ENCODE data around the gene RBM8A. TPM values are rescaled to one million over a fixed set of nuclear protein-coding genes. Genes with fewer than 3 reads are reported as not detected.

The RBM8A gene
- total RNA-seq, 1 donor from 2014 or later: 93.8 TPM

DNA sequence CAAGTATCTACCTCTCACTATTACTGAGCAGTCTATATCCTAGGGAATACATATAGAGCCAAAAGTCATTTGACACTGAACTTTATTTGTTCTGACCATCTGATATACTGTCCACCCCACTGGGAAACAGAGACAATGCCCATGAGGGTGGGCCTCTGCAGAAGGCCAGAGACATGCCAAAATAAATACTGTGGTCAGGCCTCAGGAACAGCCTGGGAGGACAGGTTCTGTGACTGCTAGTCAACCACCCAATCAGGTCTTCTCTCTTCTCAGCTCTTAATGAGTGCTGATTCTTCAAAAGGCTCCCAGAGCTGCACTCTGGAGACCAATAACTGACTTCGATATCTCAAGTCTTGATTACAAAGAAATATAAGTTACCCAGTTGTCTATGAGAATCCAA is 36.1 kb downstream of the RBM8A start:
- peak; percentile 20 for ATAC-seq
- DNase-seq (ENCODE audit: low spot score): no peak
- intact Hi-C loops (cut with DNase I): no loop called here

GRCh38 chr1:145889722-145890121 is 37.6 kb downstream of the RBM8A start:
- DNase-seq (ENCODE audit: low spot score) (no peak), ATAC-seq (no peak)
- intact Hi-C loops (cut with DNase I): no loop called here

DNA sequence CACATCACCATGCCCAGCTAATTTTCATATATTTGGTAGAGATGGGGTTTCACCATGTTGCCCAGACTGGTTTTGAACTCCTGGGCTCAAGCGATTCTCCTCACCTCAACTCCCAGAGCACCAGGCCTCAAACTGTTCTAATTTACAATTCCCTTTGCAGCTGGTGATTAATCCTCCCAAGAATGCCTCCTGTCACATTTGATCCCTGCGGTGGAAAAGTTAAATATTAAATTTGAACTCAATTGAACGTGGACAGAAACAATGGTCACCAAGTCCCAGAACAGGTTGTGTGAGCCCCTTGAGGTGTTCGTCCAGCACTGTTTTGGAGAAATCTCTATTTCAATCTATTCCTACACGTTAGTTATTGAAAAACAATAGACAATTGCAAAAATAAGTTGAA is 39.7 kb downstream of the RBM8A start:
- no peak for ATAC-seq
- intact Hi-C loops (cut with DNase I): no loop called here

GRCh38 chr1:145886816-145887215 is 40.5 kb downstream of the RBM8A start:
- no peak for DNase-seq (ENCODE audit: low spot score)
- ATAC-seq: no peak
- intact Hi-C loops (cut with DNase I): no loop called here

More for the DNA sequence above, 39.7 kb downstream of the RBM8A start:
- no peak for DNase-seq (ENCODE audit: low spot score)

- intact Hi-C loops (cut with DNase I): no loop called here
- no peak for DNase-seq (ENCODE audit: low spot score)
- peak; percentile 43 for ATAC-seq
These were observed 40.9 kb downstream of the RBM8A start for GRCh38 chr1:145886390-145886789.

DNA sequence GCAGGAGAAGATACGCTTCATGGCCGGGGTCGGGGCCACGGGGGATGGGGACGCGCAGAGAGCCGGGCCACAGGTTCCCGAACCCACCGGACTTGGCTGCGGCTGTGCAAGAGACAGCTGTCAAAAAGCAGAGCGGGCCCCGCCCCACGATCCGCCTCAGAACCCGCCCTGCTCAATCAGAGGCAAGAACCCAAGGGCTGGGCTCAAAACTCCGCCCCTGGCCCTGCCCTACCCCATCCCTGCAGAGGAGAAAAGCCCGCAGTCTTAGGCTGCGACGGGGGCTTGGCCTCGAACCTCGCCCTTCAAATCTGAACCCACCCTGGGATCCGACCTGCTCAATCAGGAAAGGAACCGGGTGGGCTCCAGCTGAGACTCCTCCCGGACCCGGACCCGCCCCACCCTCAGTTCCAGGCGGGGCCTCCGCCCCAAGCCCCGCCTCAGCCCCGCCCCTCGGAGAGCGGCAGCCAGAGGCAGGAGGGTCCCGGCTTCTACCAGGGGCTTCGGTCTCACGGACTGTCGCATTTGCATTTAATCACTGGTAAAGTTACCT is 41.5 kb downstream of the RBM8A start, which contains the start of gene ANKRD35:
TSS of gene ANKRD35 (minus strand) at position 129 of the 550 bp plus-strand sequence. CDS start at position 21, 108 bp downstream.
- intact Hi-C loops (cut with DNase I): no loop called here
- peak; percentile 95 for ATAC-seq
- DNase-seq (ENCODE audit: low spot score): peak; percentile 91

DNA sequence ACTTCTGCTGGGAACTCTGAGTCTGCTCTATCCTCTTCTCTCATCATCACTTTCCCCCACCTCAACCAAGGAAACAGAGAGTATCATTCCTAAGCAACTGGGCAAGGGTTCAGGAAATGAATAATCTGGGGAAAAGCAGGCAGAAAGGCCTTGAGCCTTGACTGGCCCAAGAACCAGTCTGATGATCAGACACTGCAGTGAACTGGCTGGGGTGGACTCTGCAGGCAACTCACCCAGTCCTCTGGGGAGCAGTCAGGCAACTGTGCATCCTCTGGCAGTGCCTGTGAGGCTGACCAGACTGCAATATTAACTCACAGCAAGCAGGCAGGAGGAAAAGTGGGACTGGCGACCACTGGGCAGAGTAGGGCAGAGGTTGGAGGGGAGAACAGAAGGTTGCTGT is 42.6 kb downstream of the RBM8A start:
- intact Hi-C loops (cut with DNase I): no loop called here
- ATAC-seq: no peak
- DNase-seq (ENCODE audit: low spot score): no peak

- ATAC-seq (no peak), DNase-seq (ENCODE audit: low spot score) (no peak)
- intact Hi-C loops (cut with DNase I): no loop called here
These were observed 47.5 kb downstream of the RBM8A start for GRCh38 chr1:145879775-145880174.

DNA sequence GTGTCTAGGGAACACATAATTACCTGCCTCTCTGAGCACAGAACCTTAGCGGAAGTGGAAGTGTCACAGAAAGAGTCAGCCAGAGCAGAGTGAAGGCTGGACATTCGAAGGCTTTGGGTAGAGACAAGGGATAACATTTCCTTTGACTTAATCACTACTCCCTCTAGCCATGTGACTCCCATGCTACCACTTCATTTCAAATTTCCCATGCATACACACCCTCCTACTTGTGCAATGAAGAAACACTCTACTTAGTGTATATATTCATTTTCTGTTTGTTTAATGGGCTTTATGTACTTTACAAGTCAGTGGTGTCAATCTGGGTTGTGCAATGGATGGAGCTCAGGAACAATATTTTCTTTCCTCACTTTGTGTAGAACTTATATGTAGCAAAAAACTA is 48.6 kb downstream of the RBM8A start:
- ATAC-seq (no peak), DNase-seq (ENCODE audit: low spot score) (no peak)
- intact Hi-C loops (cut with DNase I): no loop called here

DNA sequence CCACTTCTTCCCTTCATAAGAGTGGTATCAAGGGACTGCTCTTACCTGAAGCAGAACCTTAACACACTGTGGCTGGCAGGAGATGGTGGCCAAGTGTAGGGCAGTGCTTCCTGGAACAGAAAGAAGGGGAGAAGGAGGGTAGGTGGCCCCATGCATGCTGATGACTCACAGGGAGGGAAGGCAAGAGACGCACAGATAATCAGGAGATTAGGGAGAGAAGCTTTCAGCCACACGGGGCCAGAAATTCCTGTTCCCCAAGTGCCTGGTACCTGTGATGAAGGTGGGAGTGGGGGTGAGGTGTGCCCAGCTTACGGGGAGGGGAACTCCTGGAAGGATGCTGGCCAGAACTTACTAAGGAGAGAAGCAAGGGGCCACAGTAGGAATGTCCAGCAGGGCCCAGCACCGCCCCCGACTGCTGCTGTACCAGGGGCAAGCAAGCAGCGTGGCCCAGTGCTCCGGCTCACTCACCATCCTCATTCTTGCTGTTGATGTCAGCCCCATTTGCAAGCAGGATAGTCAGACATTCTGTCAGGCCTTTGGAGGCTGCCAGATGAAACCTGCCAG is 49.3 kb downstream of the RBM8A start:
- no peak for DNase-seq (ENCODE audit: low spot score)
- intact Hi-C loops (cut with DNase I): no loop called here
- no peak for ATAC-seq

DNA sequence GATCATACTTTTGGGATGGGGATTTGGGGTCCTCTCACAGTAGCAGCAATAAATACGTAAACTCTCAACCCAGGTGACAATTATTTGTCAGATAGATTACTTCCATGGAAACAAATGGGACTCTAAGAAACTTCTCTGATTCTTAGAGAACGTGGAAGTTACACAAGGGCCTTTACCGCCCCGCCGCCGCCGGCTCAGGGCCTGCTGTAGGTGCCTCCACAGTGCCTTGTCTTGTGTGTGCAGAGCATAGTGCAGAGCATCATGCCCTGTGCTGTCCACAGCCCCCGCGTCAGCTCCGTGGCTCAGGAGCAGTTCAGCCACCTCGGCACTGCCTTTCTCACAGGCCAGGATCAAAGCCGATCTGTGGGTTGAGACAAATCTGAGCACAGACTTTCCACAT is 52.6 kb downstream of the RBM8A start:
- ATAC-seq: no peak
- intact Hi-C loops (cut with DNase I): no loop called here
- DNase-seq (ENCODE audit: low spot score): no peak

DNA sequence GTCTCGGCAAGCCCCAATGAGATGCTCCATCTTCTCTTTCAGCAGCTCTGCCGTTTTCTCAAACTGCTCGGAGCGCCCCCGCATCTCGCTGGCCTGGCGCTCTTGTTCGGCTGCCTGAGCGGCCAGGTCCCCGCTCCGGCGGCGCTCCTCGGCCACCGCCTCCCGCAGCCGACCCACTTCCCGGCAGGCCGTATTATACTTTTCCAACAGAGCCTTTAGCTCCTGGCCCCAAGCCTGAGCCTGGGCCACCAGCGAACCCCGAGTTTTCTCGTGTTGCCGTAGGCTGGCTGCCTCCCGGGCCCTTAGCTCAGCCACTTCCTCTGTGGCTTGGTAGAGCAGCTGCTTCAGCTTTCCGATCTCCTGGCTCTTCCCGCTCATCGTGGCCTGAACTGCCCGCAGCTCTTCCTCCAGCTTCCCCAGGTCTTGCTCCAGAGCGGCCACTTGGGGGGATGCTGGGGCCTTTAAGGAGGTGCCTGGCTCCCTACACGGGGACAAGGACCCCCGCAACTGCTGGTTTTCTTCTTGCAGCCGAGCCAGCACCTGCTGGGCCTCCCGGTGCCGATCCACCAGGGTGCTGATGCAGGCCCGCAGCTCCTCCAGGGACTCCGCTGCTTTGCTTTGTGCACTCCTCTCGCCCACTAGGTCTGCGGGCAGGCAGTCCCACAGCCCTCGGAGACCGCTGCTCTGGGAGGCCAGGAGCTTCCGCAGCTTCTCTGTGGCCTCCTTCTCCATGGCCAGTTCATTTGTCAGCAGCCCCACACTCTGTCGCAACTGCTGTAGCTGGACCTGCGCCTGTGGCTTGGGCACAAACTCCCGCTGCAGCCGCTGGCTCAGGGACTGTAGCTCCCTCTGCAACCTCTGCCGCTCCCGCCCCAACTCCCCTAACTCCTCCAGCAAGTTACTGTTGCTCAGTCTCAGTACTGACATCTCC is 55.0 kb downstream of the RBM8A start:
- intact Hi-C loops (cut with DNase I): no loop called here

More for the DNA sequence above, 55.0 kb downstream of the RBM8A start:
- DNase-seq (ENCODE audit: low spot score) (peak; percentile 71), ATAC-seq (peak; percentile 86)

Other genes with a start within 250 kb of the RBM8A start
- gene PDZK1, start 220.1 kb downstream of the RBM8A start, total RNA-seq: 0.58 TPM
- gene CD160, start 208.0 kb downstream of the RBM8A start, total RNA-seq: 0.45 TPM
- gene RNF115, start 103.4 kb downstream of the RBM8A start, total RNA-seq: 19.9 TPM
- gene POLR3C, start 103.3 kb downstream of the RBM8A start, total RNA-seq: 26.2 TPM
- gene NUDT17, start 81.9 kb downstream of the RBM8A start, total RNA-seq: 3.9 TPM
- 44.5 TPM for gene PIAS3, start 68.4 kb downstream of the RBM8A start, total RNA-seq
- gene ANKRD35, start 41.6 kb downstream of the RBM8A start, total RNA-seq: 3.8 TPM
- gene ITGA10, start 17.4 kb downstream of the RBM8A start, total RNA-seq: 9.6 TPM
- 20.7 TPM for gene PEX11B, start 8.8 kb downstream of the RBM8A start, total RNA-seq
- 57.6 TPM for gene LIX1L, start 30.5 kb upstream of the RBM8A start, total RNA-seq
- 1.2 TPM for gene ANKRD34A, start 37.1 kb upstream of the RBM8A start, total RNA-seq
- 22.3 TPM for gene POLR3GL, start 37.2 kb upstream of the RBM8A start, total RNA-seq
- 609 TPM for gene TXNIP, start 69.1 kb upstream of the RBM8A start, total RNA-seq
- not detected for gene HJV, start 94.3 kb upstream of the RBM8A start, total RNA-seq
- gene NBPF10, start 217.3 kb upstream of the RBM8A start, total RNA-seq: 4.3 TPM